ENCODE results near the gene ANKH.

Gene ANKH

GRCh38 chr5:14699807-14700400 is 171.7 kb downstream of the ANKH start:
- Histone ChIP-seq H3K4me1 (ENCODE audit: low read depth, poor library complexity, severe bottlenecking) (no peaks in the 10 kb centered on the region), H3K4me3 (IDR thresholded peaks at IDR 0.05; ENCODE audit: insufficient read depth, low read depth, low read length) (no peak overlapping the region), H3K9ac (no peak overlapping the region), H3K27me3 (ENCODE audit: insufficient read depth, low read depth) (no peaks in the 10 kb centered on the region), H4K20me1 (ENCODE audit: insufficient read depth) (no peaks in the 10 kb centered on the region), H2AFZ (ENCODE audit: low read depth) (no peak overlapping the region), H3K79me2 (ENCODE audit: insufficient read depth, low read depth) (no peaks in the 10 kb centered on the region), H3K36me3 (ENCODE audit: insufficient read depth) (peaks cover 9% of the 10 kb centered on the region; the same call in 1 of the 2 replicates), H3K4me2 (no peak overlapping the region), H3K27ac (no peak overlapping the region)
- TF ChIP-seq, protein P1, sequence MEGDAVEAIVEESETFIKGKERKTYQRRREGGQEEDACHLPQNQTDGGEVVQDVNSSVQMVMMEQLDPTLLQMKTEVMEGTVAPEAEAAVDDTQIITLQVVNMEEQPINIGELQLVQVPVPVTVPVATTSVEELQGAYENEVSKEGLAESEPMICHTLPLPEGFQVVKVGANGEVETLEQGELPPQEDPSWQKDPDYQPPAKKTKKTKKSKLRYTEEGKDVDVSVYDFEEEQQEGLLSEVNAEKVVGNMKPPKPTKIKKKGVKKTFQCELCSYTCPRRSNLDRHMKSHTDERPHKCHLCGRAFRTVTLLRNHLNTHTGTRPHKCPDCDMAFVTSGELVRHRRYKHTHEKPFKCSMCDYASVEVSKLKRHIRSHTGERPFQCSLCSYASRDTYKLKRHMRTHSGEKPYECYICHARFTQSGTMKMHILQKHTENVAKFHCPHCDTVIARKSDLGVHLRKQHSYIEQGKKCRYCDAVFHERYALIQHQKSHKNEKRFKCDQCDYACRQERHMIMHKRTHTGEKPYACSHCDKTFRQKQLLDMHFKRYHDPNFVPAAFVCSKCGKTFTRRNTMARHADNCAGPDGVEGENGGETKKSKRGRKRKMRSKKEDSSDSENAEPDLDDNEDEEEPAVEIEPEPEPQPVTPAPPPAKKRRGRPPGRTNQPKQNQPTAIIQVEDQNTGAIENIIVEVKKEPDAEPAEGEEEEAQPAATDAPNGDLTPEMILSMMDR (conservative IDR thresholded peaks at IDR 0.05; ENCODE audit: low read depth, low read length) = no peak

- peaks cover 10% of the 10 kb centered on the region; the same call in 1 of the 2 replicates for H3K36me3 ChIP-seq (ENCODE audit: insufficient read depth)
- no peaks in the 10 kb centered on the region for H3K4me1 ChIP-seq (ENCODE audit: low read depth, poor library complexity, severe bottlenecking)
Measured at GRCh38 chr5:14699159-14699558, 172.4 kb downstream of the ANKH start.

DNA sequence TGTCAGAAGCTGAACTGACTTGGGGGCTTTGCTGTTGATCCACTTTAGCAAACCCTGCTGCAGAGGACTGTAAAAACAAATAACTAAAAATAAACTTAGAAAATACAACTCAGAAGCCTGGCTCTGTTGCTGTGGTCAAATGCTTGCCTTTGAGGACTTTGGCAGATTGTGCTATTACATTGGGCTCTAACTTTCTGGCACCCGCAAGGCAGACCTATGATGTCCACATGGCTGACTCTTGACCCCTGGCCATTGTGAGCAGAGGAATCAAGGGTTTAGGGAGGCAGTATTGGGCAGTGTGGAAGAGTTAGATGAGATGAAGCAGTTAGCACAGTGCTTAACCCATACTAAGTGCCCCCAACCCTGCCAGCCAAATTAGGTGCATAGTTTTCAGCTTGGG is 173.1 kb downstream of the ANKH start:
- Histone ChIP-seq H2AFZ (ENCODE audit: low read depth) (no peak overlapping the region), H3K4me1 (ENCODE audit: low read depth, poor library complexity, severe bottlenecking) (no peaks in the 10 kb centered on the region), H3K4me3 (IDR thresholded peaks at IDR 0.05; ENCODE audit: insufficient read depth, low read depth, low read length) (no peak overlapping the region), H4K20me1 (ENCODE audit: insufficient read depth) (no peaks in the 10 kb centered on the region), H3K36me3 (ENCODE audit: insufficient read depth) (peaks cover 10% of the 10 kb centered on the region; the same call in 1 of the 2 replicates), H3K4me2 (no peak overlapping the region), H3K79me2 (ENCODE audit: insufficient read depth, low read depth) (no peaks in the 10 kb centered on the region), H3K9ac (no peak overlapping the region), H3K27ac (no peak overlapping the region), H3K27me3 (ENCODE audit: insufficient read depth, low read depth) (no peaks in the 10 kb centered on the region)
- TF ChIP-seq, protein P1 (conservative IDR thresholded peaks at IDR 0.05; ENCODE audit: low read depth, low read length) = no peak

More at GRCh38 chr5:14699159-14699558, 172.4 kb downstream of the ANKH start:
- no peak overlapping the region for H2AFZ ChIP-seq (ENCODE audit: low read depth)
- H3K79me2 ChIP-seq (ENCODE audit: insufficient read depth, low read depth) = no peaks in the 10 kb centered on the region
- H3K4me3 ChIP-seq (IDR thresholded peaks at IDR 0.05; ENCODE audit: insufficient read depth, low read depth, low read length) = no peak overlapping the region
- TF ChIP-seq, protein P1 (conservative IDR thresholded peaks at IDR 0.05; ENCODE audit: low read depth, low read length) = no peak
- H4K20me1 ChIP-seq (ENCODE audit: insufficient read depth) = no peaks in the 10 kb centered on the region
- no peaks in the 10 kb centered on the region for H3K27me3 ChIP-seq (ENCODE audit: insufficient read depth, low read depth)
- H3K9ac ChIP-seq = no peak overlapping the region
- no peak overlapping the region for H3K27ac ChIP-seq
- H3K4me2 ChIP-seq = no peak overlapping the region

GRCh38 chr5:14696851-14697250 is 174.7 kb downstream of the ANKH start:
- no peaks in the 10 kb centered on the region for H4K20me1 ChIP-seq (ENCODE audit: insufficient read depth)
- H3K36me3 ChIP-seq (ENCODE audit: insufficient read depth) = peaks cover 10% of the 10 kb centered on the region; the same call in 1 of the 2 replicates

More at GRCh38 chr5:14696851-14697250, 174.7 kb downstream of the ANKH start:
- no peak overlapping the region for H3K4me3 ChIP-seq (IDR thresholded peaks at IDR 0.05; ENCODE audit: insufficient read depth, low read depth, low read length)
- TF ChIP-seq, protein P1 (conservative IDR thresholded peaks at IDR 0.05; ENCODE audit: low read depth, low read length) = no peak
- H3K4me2 ChIP-seq = no peak overlapping the region
- H3K9ac ChIP-seq = no peak overlapping the region
- no peak overlapping the region for H2AFZ ChIP-seq (ENCODE audit: low read depth)
- H3K27me3 ChIP-seq (ENCODE audit: insufficient read depth, low read depth) = no peaks in the 10 kb centered on the region
- H3K27ac ChIP-seq = no peak overlapping the region
- H3K79me2 ChIP-seq (ENCODE audit: insufficient read depth, low read depth) = no peaks in the 10 kb centered on the region
- no peaks in the 10 kb centered on the region for H3K4me1 ChIP-seq (ENCODE audit: low read depth, poor library complexity, severe bottlenecking)

Measured in KMS-11 (cell line).